Activated naive CD4-positive, alpha-beta T cell treated with Interleukin-2 at 50 U/mL for 16 hours (primary cell): Measurements from ENCODE around the gene MMP2.

Experiments used
- DNase-seq: peaks from one replicate; pipeline ENCODE4 v3.0.0-alpha.2; 2020

MMP2 gene

DNA sequence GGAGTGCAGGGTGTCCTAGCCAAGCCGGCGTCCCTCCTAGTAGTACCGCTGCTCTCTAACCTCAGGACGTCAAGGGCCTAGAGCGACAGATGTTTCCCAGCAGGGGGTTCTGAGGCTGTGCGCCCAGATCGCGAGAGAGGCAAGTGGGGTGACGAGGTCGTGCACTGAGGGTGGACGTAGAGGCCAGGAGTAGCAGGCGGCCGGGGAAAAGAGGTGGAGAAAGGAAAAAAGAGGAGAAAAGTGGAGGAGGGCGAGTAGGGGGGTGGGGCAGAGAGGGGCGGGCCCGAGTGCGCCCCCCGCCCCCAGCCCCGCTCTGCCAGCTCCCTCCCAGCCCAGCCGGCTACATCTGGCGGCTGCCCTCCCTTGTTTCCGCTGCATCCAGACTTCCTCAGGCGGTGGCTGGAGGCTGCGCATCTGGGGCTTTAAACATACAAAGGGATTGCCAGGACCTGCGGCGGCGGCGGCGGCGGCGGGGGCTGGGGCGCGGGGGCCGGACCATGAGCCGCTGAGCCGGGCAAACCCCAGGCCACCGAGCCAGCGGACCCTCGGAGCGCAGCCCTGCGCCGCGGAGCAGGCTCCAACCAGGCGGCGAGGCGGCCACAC, at the start of gene MMP2:
TSS of gene MMP2 (plus strand) at position 372 of the 603 bp plus-strand sequence. CDS start 282 bp downstream, outside the sequence.
- no peak for DNase-seq

DNA sequence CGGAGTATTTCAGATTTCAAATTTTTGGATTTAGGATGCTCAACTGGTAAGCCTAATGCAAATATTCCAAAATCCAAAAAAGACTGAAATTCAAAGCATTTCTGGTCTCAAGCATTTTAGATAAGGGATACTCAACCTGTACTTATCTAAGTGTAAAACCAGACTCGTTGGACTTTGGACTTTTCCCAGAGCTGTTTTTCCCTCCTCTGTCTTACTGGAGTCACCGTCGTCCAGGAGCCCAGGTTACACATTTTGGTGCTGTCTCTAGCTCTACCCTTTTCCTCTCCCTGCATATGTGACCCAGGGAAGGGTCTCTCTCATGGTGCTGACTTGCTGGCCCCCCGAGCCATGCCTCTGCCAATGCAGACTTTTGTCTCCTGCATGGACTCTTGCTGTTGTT, 46.0 kb upstream of the MMP2 start:
- DNase-seq: no peak

DNA sequence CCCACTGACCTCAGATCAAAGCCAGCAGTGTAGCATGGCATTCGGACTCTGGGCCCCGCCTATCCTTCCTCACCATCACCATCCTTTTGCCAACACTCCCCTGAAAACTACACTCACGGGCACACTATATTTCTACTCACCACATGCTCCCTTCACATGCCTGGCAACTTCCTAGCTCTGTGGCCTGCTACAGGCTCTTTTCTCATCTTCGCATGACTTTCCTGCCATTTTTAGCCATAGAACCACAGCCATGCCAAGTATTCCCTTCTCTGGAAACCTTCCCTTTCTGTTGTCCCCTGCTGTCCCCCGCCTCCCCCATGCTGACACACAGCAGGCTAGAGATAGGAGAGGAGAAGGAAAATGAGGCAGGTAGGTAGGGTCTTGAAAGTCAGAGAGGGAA, 45.5 kb upstream of the MMP2 start:
- DNase-seq: no peak

DNA sequence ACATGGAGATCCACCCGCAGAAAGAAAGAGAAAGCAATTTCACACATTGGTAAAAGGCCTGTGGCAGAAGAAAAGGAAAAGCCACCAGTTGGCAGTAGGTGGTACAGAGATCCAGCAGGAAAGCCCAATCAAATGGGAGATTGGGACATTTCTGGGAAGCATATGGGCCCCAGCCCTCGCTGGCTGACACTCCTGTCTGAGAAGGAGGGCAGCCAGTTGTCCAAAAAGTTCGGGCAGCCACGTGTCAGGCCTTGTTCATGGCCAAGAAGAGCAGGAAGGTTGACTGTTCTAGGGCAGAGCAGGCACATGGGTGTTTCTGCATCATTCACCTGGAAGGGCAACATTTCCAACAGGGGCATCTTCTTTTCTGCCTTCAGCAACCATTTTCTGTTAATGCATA, 45.0 kb upstream of the MMP2 start:
- no peak for DNase-seq

DNA sequence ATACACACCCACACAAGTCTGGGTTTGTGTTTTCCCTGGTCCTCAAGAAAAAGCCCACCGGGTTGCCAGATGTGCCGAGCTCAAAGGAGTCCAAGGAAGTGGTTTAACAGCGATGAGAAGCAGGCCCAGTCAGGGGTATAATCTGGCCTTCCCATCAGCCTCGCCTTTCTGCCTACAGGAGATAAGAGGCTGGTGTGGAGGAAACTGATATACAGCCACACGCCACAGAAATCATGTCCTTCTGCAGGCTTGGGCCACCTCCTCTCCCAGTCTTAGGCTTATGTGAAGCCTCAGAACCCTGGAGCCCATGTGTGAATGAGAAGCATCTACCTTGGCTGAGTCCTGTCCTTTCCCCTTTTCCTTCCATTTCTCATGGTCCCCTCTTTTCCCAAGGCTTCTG, 43.6 kb upstream of the MMP2 start:
- DNase-seq: no peak

DNA sequence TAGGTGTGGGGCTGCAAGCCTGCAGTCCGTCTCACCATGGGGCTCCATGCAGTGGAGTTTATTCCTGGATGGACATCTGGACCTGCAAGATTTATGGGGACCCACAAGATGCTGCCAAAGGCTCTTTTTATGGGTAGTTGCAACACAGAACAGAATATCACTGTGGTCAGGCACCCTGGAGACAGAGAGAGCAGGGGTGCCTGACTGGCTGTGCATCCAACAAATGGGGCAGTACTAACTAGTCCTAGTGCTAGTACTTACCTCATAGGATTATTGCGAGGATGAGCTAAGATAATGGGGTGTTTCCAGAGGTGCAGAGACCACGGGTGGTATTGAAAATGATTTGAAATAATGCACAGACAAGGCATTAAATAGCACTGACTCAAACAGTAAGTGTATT, 42.4 kb upstream of the MMP2 start:
- no peak for DNase-seq

DNA sequence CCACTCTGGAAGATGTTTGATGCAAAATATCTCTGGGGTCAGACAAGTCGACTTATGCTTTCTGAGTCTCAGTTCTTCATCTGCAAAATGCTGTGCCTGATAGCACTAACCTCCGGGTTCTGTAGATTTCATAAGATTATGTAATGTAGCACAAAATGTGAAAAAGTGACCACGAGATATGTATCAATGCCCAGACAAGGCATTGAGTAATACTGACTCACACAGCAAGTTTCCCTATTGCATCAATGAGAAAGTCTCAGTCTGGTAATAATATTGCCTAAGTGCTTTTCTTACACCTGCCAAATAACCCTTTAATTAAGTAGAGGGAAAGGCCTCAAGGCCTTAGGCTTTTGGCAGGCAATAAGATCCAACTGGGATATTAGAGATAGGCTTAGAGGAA, 41.4 kb upstream of the MMP2 start:
- no peak for DNase-seq

DNA sequence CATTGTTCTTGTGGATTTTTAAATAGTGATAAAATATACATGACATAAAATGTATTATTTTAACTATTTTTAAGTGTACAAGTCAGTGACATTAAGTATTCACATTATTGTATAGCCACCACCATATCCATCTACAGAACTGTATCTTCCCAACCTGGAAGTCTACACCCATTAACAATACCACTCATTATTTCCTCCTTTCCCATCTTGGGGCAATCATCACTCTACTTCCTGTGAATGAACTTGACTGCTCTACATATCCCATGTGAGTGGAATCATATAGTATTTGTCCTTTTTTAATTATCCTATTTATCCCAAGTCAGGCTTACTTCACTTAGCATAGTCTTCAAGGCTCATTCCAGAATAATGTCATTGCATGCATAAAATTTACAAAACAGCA, 40.7 kb upstream of the MMP2 start:
- no peak for DNase-seq

DNA sequence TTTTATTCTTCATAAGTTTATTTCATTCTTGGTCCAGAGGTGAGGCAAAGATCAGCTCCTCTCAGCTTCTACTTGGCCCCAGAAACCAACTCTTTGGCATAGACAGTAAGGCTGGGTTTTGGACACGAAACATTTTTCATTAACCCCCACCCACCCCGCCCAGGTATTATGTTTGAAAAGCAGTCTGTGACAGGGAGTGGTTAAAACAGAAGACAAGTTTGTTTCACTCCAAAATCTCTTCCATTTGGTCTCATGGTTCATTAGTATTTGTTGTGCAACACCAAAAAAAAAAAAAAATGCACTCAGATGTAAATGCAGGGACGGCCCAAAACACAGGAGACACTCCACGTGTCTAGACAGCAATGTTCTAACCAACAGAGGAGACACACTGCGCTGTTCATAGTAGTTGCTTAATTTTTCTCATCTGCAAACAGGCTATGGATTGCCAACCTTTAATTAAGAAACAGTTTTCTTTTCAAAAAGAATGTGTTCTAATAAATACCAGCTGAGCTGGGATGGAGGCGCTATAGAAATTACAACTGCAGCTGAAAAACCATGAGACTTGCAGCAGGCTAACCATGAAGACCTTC, 39.8 kb upstream of the MMP2 start:
- DNase-seq: no peak

DNA sequence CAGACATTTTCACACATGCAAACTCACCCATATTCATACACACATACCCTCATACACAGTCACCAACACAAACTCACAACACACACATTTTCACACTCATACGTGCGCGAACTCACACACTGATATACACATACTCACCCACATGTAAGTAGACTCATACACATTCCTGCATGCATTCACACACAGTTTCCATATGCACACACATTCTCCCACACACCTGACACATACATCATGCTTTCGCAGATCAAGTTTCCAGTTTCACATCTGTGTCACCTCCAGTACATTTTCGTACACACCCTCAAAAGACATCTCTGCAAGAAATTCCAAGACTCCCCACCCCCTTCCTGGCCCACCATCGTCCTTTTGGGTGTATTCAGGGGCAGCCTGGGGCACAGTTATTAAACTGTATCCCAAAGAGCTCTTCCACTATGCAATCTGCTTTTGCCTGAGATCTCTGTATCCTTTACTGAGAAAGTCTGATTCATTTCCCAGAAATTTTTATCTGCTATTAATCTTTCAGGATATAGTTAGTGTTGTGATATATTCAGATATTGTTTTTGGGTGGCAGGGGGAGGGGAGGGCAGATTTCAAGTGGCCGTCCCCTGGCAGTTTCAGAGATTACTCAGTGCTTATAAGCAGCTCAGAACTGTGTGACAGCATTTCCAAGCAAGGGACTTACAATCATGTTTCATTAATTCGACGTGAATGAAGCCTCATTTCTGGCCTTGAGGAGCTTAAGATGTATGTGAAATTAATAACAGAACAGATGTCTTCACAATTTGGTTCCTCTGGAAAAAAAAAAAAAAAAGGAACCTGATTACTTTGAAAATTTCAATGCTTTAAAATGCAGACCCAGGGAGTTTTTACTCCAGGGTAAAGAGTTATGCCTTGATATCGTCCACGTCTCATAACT, 35.3 kb upstream of the MMP2 start:
- DNase-seq: no peak

DNA sequence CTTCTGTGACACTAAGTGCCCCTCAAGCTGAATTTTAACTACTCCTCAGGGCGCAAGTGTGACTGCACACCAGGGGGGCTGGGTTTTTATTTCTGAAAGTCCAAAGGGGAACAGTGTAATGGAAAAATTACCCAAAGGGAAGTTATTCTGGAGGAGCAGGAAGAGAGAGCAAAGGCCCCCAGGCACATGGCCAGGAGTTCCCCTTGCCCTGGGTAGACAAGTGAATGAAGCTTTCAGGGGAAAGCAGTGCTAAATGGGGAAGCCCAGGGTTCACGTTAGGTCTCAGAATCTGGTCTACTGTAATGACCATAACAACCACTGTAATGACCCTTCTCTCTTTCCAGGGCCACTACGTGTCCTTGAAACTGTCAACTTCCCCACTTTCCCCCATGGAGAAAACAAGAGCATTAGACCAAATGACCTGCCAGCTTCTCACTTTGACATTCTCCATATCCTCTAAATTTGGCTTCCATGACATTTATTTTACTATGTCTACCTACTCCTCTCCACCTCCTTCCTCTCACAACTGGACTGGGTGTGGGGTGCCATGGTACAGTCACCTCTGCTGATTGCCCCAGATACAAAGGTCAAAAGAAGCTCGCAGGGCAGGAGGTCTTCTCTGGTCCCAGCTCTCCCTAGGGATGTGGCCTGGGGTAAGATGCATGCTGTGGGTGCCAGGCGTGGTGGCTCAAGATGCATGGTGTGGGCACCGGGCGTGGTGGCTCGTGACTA, 34.1 kb upstream of the MMP2 start:
- DNase-seq: no peak

DNA sequence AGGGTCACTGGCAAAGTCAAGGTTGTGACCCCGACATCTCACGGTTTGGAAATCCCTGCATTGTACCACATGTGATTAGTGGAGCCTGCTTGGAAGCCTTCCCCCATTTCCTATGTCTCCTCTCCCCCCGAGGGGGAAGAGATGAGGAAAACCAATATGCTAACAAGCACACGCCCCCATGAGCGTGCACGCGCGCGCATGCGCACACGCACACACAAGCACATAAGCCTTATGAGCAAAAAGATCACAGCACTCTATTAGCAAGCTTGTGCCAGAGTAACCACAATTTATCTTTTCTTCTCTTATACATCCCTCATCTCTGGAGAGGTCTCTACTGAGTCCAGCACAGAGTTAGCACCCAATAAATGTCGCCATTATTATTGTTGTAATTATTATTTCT, 31.8 kb upstream of the MMP2 start:
- DNase-seq: no peak

DNA sequence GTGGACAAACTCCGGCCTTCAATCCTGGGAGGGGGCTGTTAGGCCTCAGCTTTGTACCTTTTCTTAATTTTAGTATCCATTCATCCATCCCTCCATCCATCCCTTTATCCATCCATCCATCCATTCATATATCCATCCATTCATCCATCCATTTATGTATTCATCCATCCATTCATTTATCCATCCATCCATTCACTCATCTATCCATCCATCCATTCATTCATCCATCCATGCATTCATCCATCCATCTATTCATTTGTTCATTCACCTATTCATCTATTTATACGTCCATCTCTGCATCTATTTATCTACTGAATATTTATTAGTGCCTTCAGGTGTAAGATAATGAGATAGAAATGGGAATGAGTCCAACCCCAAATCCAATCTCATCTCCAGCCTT, 26.0 kb upstream of the MMP2 start:
- DNase-seq: no peak

DNA sequence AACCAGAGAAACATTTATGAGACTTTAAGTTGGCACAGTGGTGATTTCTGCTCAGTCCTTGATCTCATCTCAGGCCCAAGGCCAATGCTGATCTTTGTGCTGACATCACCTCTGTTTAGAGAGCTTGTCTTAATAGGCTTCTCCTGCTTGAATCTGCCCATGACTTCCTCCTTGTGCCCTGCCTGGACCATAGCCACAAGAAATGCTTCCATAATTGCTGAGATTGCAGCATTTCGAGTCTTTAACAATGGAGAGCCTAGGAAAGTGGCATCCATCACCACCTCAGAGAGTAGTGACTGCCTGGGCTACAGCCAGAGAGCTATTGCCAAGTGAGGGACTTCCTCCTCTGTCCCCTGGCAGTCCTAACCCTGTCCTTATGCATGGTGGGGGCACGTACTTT, 25.1 kb upstream of the MMP2 start:
- no peak for DNase-seq

DNA sequence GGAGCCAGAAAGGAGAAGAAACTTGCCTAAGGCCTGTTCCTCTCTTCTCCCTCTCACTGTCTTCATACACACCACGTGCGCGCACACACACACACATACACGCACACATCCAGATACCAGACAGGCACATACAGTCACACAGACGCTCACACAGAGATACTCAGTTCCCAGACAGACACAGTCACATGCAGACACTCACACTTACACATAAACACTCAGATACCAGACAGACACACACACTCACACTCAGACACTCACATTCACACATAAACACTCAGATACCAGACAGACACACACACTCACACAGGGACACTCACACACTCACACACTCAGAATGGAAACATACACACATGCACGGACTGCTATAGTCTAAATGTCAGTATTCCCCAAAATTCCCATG, 24.1 kb upstream of the MMP2 start:
- DNase-seq: no peak

DNA sequence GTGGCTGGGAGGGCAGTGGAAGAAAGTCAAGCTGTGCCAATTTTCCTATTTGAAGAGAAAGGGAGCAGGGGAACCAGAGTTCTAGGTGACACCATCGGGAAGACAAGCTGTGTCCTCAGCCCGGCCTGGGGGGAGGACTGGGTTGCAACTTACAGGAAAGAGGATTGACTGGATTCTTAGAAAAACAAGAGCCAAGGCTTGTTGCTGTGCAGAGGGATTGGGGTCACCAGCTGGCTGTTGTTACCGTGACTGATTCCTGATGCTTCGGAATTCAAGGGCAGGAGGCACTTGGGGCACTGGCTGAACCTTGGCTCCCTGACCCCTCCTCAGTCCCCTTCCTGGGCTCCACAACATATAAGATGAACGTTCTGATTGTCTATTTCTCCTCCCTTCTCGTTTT, 16.8 kb upstream of the MMP2 start:
- no peak for DNase-seq

DNA sequence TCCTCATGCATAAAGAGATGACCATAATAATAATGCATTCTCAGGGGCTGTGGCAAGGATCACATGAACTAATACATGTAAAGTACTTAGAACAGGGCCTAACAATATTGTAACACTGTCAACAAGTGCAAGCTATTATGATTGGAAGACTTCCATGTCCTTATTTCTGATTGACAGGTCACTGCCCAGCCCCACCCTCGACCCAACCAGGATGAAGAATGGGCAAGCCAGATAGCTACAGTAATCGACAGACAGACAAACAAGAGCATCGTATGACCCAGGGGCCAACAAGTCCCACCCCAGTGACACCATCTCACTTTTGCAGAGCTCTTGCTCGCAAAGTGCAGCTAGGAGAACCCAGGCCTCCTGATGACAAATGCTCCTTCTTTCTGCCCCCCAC, 14.6 kb upstream of the MMP2 start:
- DNase-seq: no peak

DNA sequence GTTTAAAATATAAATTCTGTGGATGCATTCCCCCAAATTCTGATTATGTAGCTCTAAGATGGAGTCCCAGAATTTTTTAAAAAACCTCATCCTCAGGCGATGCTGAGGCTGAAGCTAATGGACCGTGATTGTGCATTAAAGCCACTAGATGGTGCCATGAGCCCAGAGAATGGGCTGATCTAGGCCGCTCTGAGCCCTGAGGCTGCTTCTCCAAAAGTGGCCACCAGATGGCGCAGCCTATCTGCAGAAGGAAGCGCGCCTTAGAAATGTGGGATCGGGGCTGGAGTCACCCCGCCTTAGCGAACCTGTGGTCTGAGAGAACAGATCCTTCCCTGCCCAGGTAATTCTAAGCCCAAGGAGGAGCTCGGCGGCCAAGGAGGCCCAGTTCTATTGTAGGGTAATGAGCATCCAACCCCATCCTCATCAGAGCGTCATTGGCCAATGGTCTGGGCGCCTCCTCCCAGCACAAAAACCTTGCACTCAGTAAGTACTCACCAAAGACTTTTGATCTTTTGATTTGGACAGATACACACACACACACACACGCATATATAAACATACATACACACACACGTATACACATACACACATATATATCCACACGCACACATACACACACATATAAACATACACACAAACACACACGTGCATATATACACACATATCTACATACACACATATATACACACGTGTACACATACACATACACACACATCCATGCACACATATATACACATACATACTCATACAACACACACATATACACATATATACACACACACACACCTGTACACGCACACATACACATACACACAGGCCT, 13.7 kb upstream of the MMP2 start:
- DNase-seq: peak; percentile 82

DNA sequence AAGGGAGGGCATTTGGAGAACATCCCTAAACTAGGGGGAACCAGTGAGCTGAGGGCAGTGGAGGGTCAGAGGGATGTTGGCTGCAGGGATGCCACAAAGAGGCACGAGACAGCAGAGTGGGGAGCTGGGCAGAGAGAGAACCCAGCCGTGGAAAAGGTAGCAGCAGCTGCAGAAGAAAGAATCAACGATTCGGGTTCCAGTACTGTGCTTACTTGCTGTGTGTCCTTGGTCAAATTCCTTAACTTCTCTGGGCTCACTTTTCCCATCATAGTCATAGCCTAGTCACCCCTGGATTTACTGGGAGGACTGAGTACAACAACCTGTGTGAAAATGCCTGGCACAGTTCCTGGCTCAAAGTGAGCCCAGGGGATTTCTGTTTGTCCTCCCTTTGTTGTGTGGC, 12.8 kb upstream of the MMP2 start:
- no peak for DNase-seq

DNA sequence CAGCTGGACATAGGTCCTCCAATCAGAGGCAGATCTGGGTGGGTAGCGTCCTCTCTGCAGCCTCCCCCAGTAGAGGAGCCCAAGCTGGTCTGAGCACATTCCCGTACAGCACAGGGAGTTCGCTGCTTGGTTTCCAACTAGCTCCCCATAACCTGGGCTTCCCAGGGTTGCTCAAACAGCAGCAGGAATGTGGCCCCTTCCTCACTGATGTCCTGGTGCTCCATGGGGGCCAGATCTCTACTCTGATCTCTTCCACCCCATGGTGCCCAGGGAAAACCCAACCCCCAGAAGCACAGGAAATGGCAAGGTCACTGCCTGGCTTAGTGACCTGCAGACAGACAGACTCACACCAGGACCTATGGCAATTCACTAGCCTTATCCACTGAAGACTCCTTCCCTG, 11.1 kb upstream of the MMP2 start:
- no peak for DNase-seq

DNA sequence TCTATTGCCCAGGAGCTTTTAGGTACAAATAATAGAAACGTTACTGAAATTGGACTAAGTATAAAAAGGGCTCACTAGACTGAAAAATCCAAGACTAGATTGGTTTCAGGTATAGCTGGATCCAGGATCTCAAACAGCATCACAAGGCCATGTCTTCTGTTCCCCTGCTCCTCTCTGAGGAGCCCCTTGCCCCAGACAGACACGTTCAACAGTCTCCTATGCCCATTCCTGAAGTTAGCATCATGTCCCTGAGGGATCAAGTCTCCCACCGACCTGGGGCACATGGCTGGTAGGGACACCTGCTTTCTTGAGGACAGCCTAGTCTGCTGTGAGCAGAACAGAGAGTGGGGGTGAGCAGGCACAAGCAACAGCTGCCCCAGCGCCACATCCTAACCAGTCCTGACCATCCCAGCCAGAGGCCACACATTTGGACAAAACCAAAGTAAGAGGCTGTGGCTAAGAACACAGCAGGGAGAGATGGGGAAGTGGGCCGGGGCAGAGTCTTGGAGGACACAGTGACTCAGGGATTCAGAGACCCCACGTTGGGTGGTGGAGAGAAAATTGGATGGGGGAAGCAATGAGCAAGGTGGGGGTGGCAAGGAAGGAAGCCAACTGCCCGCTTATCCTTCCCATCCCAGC, 10.5 kb upstream of the MMP2 start:
- no peak for DNase-seq
